Measurements from ENCODE around the gene MOG.

MOG gene

DNA sequence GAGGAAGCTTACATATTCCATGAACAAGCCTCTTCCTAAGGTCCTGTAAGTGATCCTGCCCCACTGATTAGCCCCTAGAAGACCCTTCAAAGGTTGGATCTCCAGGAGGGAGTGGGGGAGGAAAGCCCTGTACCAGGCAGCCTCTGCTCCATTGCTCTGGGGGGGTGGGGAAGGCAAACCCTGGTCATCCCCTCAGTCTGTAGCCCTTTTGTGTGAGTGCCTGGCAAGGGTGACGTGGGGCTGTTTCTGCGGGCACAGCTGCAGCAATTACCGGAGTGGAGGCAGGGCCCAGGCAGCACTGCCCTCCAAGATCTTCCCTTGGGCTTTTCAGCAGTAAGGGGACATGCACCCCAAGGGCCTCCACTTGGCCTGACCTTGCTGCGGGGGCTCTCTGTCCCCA lies at the start of gene MOG:
Gene MOG (plus strand): TSS at position 295 of the 400 bp plus-strand sequence. CDS start 118 bp downstream, outside the sequence.
- DNase-seq: no peak

DNA sequence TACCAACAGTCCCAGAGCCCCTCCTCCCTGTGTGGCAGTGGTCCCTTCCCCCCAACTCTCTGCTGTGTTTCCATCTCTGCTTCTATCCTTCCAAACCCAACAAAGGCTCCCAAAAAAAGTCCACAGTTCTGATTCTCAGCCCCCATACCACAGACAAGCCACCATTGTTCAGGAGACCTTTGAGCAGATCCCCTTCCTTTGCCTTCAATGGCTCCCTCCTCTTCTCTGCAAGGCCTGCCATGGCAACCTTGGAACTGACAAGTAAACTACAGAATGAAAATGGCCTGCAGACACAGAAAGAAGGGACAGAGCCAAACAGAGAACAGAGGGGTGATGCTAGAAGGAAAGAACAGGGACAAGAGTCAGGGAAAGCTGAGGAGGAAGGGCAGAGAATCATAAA lies 48.8 kb upstream of the MOG start:
- DNase-seq: no peak

DNA sequence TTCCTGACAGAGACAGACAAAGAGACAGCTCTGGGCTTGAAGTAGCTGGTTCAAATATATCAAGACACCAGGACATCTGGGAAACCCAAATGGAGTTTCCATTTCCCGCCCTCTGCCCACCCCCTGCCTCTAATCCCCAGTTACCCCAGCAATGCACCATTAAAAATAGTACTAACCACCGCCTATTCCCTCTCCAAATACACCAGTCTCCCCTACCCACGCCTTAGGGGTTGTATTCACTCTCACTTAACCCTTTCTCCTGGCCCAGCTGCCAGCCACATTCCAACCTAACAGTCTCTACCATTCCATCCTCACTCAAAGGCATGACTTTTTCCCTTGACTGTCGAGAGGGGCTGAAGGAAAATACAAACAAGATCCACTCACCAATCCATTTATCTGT lies 46.4 kb upstream of the MOG start:
- DNase-seq: no peak

DNA sequence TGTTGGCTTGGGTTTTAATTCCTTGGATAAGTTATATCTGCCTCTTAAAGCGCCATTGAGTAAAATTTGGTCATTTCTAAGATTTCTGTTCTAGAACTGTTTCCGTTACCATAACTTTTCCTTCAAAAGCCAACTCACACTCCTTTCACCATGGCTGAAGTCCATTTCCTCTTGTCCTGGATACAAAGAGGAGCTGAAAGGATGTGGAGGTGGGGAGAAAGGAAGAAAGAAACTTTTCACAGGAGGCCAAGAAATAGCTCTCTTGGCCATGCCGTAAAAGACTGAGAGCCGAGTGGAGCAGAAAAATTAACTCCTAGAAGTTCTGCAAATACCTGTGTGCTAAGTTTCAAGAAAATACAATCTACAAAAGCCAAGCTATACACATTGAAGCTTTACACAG lies 45.5 kb upstream of the MOG start:
- no peak for DNase-seq

DNA sequence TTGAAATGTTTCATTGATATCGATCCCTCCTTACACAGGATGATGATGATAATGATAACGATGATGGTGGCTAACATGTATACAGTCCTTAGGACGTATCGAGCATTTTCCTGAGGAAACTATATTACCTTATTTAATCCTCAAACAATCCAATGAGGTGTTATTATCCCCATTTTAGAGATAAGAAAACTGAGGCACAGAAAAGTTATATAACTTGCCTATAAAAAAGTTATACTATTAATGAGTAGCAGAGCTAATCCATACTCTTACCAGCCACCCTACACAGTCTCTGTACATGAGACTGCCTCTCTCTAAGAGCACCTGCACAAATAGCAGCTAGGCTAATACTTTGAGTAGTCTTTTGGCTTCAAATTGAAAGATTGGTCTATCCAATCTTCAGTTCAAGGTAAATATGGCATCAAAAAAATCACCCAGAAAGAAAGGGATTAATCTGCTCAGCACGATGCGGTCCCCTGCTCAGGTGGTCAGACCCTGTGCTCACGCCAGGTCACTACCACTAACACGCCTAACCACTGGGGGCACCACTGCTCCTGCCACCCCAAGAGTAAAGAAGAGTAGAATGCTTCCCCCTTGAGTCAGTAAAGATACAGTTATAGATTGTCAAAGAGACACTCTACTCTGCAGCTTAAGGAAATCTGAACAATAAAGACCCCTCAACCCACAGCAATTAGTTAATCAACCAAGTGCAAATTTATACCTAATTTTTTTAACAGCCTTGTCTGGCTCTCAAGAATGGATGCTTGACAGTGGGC lies 38.9 kb upstream of the MOG start:
- DNase-seq: peak; percentile 5

DNA sequence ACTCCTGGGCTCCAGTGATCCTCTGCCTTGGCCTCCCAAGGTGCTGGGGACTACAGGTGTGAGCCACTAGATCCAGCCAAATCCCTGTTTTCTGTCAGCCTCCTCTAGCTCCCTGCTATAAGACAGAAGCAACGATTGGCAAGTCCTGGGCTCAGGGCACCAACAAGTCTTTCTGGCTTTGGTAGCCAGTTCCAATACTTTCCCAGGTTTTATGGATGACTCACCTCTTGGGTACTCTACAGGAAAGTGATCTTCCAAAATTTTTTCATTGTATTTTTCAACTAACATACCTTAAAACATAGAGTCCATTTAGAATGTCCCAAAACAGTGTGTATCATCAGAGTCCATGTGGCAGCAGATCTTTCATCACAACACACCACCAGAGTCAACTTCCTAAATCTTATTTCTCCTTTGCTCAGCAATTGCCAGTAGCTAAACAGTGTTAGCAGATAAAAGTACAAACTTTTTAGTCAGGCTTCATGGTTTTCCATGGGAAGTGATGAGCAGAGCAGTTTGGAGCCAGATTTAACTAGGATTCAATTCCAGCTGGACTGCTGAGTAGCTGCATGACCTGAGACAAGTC lies 37.2 kb upstream of the MOG start:
- no peak for DNase-seq

DNA sequence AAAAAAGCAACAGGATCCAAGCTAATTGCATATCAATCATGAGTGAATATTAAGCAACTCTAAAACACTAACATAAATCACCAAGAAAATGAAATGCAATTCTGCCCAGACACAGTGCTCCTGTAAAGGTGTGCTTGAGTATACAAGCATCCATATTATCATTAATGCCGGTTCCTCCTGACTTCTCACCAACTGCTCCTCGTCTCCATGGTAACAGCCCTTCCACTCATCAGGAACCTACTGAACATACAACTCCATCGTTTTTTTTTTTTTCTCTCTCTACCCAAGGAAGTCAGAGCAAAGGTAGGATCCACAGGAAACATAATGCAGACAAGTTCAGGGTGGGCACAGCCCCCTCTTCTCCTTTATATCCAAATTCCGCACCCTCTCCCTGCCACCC lies 36.3 kb upstream of the MOG start:
- no peak for DNase-seq

DNA sequence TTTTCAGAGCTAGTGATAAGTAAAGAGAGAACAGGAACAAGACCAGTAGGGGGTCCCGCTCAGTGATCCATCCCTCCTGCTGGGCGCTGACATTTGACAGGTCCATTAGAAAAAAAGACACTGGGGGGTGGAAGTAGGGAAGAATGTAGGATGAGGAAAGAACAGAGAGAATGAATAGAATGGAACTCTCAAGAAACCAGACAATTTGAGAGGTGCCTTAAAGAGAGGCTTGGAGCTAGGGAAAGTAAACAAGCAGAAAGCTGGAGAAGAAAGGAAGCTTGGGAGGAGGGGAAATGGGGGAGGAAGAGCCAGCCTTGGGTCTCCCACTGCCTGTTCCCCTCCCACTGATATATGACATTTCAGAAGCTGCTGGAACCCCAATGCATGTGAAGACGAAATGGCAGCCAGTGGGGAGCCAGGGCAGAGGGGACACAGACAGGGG lies 32.4 kb upstream of the MOG start:
- no peak for DNase-seq

DNA sequence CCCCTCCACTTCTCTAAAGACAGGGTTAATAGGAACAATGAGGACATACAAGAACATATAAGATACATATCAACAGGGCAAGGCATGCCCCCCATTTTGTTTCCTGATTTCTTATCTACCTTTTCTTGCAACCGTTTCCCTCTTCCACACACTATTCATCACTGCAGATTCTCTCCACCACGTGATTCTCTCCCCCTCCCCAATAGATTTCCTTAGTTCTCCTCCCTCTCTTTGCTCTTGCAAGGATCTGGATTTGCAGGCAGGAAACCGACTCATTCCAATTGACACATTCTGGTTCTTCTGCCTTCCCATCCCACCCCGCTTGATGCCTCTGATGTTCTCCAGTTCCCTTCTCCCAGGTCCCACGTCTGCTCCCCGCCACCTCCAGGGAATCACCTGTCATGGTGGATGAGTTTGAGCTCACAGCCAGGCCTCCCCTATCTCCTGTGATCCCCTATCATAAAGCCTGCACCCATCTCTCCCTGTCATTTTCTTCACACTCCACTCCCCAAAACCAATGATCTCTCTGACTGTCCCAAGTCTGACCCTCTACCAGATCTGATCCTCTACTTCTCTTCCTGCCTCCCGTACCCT lies 31.5 kb upstream of the MOG start:
- DNase-seq: no peak

DNA sequence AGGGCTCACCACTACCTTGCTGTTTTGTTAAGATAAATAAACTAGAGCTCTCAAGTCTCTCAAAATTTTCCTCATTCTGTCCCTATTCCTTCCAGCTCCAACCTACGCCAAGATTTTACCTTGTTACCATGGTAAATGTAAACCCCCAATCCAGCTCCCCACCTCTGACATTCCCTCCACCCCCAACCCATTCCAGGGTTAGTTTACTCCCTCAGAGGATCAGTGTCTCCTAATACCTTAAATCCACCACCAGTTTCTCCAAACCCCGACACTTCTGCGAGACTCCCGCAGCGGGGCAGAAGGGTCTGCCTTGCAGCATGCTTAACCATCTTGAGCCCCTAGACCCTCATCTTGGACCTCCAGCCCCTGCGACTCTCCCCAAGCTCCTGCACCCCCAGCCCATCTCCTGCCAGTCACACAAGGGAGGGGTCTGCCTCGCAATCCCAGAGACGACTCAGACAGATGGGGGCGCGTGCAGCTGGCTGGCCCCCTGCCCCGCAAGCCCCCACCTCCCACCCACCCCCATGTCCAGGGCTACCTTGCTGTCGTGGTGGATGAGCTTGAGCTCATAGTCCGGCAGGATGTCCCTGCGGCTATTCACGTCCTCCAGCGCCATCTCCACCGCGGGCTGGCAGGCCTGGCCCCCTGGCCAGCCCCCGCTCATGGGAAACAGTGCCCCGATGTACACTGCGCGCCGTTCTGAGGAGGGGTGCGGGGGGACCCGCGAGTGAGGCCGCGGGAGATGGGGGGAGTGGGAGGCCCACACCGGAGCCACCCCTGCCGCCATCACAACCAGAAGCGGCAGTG lies 29.7 kb upstream of the MOG start:
- DNase-seq: no peak

DNA sequence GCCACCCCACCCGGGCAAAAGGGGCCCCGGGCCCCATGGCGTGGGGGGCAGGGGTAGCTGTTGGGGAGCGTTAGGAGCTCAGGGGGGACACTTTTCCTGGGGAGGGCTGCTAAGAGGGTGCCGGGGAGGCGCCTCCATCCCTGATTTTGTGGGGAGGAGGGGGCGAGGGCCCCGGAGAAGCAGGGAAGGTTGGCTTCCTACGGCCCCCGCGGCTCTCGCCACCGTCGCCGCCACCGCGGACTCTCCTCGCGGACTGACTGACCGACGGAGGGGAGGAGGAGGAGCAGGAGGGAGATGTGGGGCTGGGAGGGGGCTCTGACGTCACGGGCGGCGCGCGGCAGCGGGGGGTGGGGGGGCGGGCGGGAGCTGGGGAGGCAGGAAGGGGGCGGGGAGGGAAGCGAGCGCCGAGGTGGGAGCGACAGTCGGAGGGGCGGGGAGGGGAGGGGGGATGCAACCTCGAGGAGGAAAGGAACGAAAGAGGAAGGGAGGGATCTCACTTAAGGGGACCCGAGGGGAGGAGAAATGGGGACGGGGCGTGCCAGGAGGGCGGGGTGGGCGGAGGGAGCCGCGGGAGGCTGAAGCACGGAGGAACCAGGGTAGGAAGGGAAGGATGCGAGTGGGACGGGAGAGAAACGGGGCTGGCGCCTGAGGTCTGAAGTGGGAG lies 29.0 kb upstream of the MOG start:
- peak; percentile 72 for DNase-seq

DNA sequence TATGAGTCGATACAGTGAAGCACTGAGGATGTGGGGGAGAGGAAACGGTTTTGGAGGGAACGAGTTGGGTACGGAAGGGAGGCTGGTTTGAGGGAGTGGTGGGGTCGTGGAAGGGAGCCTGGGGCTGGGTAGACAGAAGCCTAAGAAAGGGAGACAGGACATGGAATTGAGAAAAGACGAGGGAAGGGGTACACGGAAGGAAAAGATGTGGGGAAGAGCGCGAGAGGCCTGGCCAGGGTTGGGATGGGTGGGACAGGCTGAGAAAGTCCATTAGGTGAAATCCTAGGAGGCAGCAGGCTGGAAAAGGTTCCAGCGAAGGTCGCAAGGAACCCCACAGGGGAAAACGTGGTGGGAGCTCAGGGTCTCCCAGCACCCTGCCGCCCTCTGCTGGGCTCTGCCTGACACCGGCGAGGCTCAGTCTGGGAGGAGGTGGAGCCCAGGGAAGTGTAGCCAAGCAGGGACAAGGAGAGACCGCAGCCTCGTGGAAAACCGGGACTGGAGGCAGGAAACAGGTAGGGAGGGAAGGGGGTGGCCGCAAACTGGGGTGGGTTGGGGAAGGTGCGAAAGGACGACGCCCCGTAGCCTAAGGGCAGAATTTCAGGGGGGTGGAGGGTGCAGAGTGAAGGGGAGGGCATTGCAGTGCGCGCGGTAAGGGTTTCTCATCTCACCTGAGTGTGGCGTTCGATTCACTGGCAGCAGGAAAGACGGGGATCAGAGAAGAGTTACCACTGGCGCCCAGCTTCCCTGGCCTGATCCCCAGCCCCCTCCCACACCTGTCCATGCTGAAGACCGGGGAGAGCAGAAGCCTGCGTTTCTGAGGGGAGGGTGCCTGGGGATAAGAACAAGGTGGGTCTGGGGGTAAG lies 28.2 kb upstream of the MOG start:
- peak; percentile 74 for DNase-seq

DNA sequence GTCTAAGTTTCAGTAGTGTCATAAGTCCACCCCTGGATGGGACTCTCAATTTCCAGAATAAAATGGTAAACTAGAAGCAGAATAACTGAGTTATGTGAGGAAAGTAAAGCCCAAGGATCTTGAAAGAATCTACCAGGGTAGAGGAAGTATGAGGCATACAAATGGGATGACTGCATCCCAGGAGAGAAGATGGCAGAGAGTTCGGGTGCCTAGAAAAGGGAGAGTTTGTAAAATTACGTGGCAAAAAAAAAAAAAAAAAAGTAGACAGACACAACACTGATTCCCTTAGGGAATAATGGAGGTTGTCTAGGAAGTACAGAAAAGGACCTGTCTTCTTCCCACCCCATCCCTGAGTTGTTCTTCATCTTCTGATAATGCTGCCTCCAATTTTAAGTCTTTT lies 27.3 kb upstream of the MOG start:
- DNase-seq: no peak

DNA sequence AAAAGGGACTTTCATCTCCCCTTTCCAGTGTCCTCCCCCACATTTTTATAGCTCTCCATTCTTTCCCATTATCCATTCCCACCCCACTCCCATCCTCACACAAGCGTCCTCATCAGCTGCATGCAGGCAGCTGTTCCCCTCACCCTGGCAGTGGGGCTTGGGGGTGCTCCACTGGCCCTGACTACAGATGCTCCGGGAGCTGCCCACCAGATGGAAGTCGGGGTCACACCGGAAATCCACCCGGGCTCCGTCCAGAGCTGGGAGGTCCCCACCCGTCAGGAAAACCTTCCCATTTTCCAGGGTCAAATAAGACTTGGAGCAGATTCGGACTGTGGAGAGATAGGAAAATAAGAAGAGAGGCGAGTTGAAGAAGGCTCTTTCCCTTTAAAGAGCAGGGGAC lies 26.6 kb upstream of the MOG start:
- DNase-seq: no peak

DNA sequence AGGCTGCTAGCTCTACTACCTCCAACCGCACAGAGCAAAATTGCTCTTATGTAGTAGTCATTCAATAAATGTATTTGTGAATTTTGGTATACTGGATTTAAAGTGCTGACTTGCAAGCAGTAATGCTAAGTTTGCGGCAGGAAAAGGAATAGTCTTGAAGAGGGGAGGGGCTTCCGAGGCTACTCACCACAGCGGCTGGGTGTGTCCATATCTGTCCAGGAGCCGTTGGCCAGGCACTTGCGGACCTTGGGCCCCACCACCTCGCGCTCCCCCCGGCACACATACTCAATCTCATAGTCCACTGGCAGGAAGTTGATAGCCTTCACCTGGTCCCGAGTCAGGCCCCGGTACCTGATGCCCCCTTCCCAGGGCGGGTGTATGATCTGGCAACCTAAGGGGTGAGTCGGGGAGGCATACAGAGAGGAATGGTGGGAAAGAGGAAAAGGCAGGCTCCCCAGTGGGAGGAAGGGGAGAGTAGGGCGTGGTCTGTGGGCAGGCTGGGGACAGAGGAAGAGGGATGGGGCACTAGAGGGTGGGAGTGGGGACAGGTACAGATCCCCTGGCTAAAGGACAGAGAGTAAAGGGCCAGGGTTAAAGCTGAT lies 25.6 kb upstream of the MOG start:
- no peak for DNase-seq

DNA sequence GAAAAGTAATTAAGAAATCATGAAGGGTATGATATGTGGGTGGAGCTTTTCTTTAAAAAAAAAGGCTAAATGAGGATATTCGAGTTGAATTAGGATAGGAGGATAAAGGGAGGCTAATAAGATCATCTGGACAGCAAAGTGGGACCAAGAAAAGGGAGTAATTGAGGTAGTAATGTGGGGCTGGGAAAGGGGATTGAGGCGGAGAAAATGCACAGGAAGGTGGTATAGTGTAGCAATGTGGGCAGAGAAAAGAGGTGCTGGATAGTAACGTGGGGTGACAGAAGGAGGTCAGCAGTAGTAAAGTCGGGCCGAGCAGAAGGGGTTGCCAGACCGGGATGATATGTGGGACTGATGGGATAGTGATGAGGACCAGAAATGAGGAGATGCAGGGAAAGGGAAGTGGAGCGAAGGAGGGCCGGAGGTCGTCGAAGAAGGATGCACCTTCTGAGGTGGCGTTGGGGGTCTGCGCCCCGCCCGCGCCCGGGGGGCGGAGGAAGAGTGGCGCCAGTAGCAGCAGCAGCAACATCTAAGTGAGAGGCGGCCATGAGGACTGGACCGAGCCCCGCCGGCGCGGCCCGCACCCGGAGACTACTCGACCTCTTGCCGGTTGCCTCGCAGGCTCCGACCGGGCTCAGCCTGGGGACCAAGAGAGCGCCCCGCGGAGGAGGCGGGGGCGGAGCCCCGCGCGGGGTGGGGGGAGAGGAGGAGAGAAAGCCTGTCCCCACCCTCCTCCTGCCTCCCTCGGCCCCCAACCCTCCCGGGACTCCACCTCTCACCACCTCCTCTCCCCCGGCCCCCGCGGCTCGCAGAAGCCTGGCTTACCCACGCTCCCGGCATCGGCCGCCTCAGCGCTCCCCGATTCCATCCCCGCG lies 24.8 kb upstream of the MOG start:
- peak; percentile 68 for DNase-seq

DNA sequence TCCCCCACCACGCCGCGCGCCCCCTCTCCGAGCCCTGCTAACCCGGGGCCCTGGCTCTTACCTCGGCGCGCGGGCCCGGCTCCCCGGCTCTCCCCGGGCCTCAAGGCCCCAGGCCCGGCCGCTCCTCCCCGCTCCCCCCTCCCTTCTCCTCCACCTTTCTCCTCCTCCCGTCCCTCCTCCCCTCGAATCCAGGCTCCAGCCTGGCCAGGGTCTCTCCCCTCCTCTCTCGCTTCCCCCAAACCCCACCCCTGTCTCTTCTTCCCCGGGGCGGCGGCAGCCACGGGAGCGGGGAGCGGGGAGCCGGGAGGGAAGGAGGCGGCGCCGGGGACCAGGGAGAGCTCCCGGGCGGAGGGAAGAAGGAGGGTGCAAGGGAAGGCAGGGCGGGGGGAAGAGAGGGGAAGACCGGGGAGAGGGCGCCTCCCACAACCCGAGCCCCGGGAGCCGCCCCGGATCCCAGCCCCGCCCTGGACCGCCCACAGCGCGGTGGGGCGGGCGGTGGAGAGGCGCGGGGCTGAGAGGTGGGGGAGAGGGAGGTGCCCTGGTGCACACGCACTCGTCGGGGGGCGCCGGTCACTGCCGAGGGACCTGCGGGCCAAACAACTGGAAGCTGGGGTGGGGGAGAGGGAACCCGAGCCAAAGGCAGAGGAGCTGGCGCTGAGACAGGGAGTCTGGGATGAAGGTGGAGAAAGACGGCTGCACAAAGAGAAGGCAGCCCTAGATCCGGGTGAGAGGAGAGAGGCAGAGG lies 23.9 kb upstream of the MOG start, which contains the start of gene GABBR1:
Gene GABBR1 (minus strand): TSS at position 395 of the 745 bp plus-strand sequence. CDS start 798 bp downstream, outside the sequence.
- peak; percentile 85 for DNase-seq

DNA sequence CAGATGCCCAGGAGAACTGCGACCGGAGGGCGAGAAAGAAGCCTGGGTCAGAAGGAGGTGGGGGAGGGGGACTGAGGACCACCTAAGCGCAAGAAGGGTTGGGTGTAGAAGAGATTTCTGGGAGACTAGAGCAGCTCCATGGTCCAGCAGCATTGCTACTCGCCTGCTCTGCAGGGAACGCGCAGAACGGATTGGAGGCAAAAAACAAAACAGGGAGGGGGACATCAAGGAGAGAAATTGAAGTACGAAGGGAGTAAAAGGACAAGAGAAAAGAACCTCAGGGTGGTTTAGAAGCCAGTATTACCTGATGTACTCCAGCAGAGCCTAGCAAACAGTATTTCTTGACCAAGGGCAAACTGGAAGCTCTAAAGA lies 23.4 kb upstream of the MOG start:
- no peak for DNase-seq

DNA sequence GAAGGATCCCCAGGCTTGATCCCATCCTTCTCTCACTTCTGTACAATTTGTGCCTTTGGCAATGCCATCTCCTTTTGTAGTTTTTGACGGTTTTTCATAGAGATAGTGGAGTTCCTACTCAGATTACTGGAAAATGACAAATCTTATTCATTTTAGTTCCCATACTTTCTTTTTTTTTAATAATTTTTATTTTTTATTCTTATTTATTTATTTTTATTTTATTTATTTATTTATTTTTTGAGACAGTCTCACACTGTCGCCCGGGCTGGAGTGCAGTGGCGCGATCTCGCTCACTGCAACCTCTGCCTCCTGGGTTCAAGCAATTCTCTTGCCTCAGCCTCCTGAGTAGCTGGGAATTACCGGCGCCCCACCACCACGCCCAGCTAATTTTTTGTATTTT lies 19.6 kb upstream of the MOG start:
- no peak for DNase-seq

Measured in stimulated activated CD4-positive, alpha-beta T cell treated with anti-CD3 and anti-CD28 coated beads, Interleukin-15, amount 100 ng/mL, for 24 hours (primary cell).